K562 (cell line): ENCODE data around the gene MAEL. TPM values are rescaled to one million over a fixed set of nuclear protein-coding genes. Genes with fewer than 3 reads are reported as not detected.
A peak's percentile ranks its signal among the peaks of the same experiment; 100 is the strongest.

Experiments
- BRCA1 ChIP-seq, 2 experiments: fragments of 450-650 bp in 1 of 2; sonication (generic) in 1 of 2; formaldehyde crosslinking in 1 of 2; IDR thresholded peaks; 2 replicates each; pipeline versions ENCODE4 v1.5.0 to v1.6.1; 2017 to 2020; ENCODE audit warnings: mild to moderate bottlenecking in 1 of 2, missing genetic modification reagents in 1 of 2
- CTCF ChIP-seq, 3 experiments: IDR thresholded peaks in 2 of 3; conservative IDR thresholded peaks in 1 of 3; 2 replicates each; pipeline ENCODE4 v1.5.1; 2011 to 2012; ENCODE audit warnings: low read length in 3 of 3, mild to moderate bottlenecking in 3 of 3, control low read depth in 2 of 3, improper control_type of control experiment in 1 of 3, inconsistent platforms in 1 of 3, low read depth in 1 of 3, mixed read lengths in 1 of 3, moderate library complexity in 1 of 3; ENCODE audit not compliant: insufficient read depth in 2 of 3
- MYC ChIP-seq, 2 experiments: fragments of 250-450 bp in 1 of 2; sonication (Bioruptor Pico) in 1 of 2; IDR thresholded peaks; 2 replicates each; pipeline versions ENCODE4 v1.5.1 to v1.6.1; 2012 to 2021; ENCODE audit warnings: low read depth in 2 of 2, borderline replicate concordance in 1 of 2, improper control_type of control experiment in 1 of 2, low read length in 1 of 2, mild to moderate bottlenecking in 1 of 2, moderate library complexity in 1 of 2
- POLR2H ChIP-seq: IDR thresholded peaks from 2 replicates; pipeline ENCODE4 v1.6.1; 2016; ENCODE audit warnings: missing genetic modification characterization, low read depth, mild to moderate bottlenecking, control low read depth, missing compliant biosample characterization, moderate library complexity
- ZFP1 ChIP-seq: fragments of 450-650 bp; formaldehyde crosslinking; IDR thresholded peaks from 2 replicates; pipeline ENCODE4 v1.4.0; 2020; ENCODE audit warnings: mild to moderate bottlenecking, mixed read lengths
- ZNF316 ChIP-seq: fragments of 450-650 bp; IDR thresholded peaks from 2 replicates; pipeline ENCODE4 v1.6.1; 2016
- polyA plus RNA-seq, 8 experiments: library from polyadenylated mRNA; depleted of rRNA in 4 of 8; stranded (reverse) in 5 of 8; unstranded in 3 of 8; fragments of >200 nt; fragmentation: Nextera tagmentation in 2 of 8; fragmentation: Illumina TruSeq in 1 of 8; extraction: Ambion mirVana in 2 of 8; extraction: Trizol in 1 of 8; gene quantifications; 2 replicates each; pipeline versions ENCODE4 v1.2.1 to v1.2.3, GENCODE V29; 2011 to 2014; ENCODE audit warnings: inconsistent platforms in 1 of 8, missing spikeins in 1 of 8
- total RNA-seq, 7 experiments: library from RNA; depleted of rRNA in 6 of 7; stranded (reverse); fragments of >200 nt in 6 of 7; fragmentation: Illumina TruSeq in 2 of 7; extraction: Trizol in 2 of 7; gene quantifications; 2 replicates each; pipeline versions ENCODE4 v1.2.1 to v1.2.3, GENCODE V29; 2011 to 2021; ENCODE audit warnings: low replicate concordance in 1 of 7

The MAEL gene
- total and polyA plus RNA-seq, 9 of the 15 experiments (the other 6 are each of a cell fraction or from before 2014, with no cell fraction given) = 0.11 to 1.9 (median 0.75) TPM

- TF ChIP-seq POLR2H (tag) = no peak
- TF ChIP-seq ZFP1 (CRISPR knock-in tag) = no peak
- TF ChIP-seq ZNF316 = peak; percentile 64
- no peak for TF ChIP-seq BRCA1 (IDR thresholded peaks at IDR 0.05)
- TF ChIP-seq BRCA1 (CRISPR knock-in tag; IDR thresholded peaks at IDR 0.05) = no peak
- no peak for TF ChIP-seq MYC (IDR thresholded peaks at IDR 0.05; ENCODE audit: low read depth, low read length)
- no peak for TF ChIP-seq MYC (CRISPR knock-in tag; IDR thresholded peaks at IDR 0.05; ENCODE audit: borderline replicate concordance, low read depth)
- TF ChIP-seq CTCF (IDR thresholded peaks at IDR 0.05 in 2 of 3, conservative IDR thresholded peaks at IDR 0.05 in 1 of 3; ENCODE audit: insufficient read depth in 2 of 3, low read depth in 1 of 3, low read length in 3 of 3) = peak in 2 of 3 experiments; percentile 23 to 37; a peak in 2 of 6 replicates
Observed at GRCh38 chr1:167060141-167061072, 71.3 kb downstream of the MAEL start (continued).
